Ammon's horn (tissue), 1 donor: ENCODE data around the gene DOCK9.
"Not testable (repeated sequence)": the region's sequence is repeated elsewhere in the genome, so short reads cannot be mapped to it uniquely, and the experiment has no call there.

Experiments used
- DNase-seq: peaks from one replicate; pipeline ENCODE4 v3.0.0-alpha.2; 2016; ENCODE audit warnings: low spot score

The DOCK9 gene

DNA sequence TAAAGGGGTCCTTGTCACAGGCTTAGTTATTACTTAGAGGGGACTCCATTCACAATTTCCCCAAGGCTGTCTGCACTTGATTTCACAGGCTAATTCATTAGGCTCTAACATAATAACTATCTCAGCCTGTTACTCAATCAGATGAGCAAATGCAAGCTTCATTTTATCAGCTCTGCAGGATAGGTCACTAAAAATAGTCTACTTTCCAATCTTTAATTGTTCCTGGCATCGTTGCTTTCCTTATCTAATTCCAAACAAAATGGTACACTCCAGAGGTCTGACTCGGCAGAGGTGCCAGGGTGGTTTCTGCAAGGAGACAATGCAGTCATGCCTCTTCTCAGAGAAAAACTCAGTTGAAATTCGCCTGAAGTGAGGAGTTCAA is 155.6 kb downstream of the DOCK9 start:
- no peak for DNase-seq

DNA sequence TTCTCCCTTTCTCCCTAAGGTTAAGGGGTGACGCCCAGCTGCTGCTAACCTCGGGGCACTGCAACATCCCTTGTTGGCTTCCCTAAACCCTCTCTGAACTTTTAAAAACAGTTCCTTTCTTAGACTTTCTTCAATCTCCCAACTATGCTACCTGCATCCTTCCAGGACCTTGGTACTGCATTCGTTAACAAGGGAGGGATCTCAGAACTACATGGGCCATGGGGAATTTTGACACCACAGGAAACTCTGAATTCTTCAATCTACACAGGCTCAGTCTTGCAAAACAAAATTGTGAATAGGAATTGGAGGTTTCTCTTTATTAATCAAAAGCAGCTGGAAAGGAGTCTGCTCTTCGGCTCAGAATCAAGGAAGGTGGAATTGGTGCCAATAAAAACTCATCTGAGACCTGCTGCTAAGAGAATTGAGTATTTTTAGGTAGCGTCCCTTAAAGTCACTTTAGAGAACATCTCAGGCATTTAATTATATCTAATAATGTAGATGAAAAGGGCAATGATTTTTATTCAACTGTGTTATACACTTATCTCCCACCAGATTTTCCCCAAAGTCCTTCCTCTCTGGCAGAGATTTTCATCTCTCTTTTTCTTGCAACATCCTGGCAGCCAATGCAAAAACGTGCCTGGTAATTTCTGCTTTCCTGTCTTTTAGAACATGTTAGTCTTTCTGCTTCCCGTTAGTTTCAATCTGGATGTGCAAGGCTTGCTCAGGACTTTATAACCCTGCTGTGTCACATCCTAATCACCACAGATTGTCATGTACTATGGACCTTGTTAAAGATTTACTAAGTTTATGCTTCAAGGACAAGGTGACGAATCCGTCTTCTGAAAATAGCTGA is 156.3 kb downstream of the DOCK9 start:
- DNase-seq = no peak

DNA sequence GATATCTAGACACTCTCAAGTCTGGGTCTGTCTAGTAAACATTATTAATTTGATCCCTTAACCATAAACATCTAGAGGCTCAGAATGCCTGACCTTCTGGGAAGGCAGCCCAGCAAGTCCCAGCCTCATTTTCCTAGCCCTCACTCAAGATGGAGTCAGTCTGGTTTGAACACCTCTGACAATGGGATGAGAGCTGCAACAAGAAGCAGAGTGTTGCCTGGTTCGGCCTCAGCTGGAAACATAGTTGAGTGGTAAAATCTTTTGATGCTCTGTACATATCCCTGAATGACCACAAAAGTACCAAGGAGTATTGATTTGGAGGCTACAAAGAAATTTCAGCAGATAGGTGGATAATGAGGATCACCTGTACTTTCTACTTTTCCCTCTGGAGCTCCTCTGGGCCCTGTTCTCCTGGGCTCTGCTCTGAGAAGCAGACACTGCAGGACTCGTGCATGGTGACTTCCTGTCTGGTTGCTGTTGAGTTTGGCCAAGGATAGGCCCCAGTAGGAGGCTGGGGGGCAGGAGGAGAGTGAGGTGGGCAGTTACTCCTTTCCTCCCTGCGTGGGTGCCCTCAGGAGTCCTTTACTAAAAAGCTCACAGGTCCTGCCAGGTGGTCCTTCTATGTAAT is 157.0 kb downstream of the DOCK9 start:
- no peak for DNase-seq

DNA sequence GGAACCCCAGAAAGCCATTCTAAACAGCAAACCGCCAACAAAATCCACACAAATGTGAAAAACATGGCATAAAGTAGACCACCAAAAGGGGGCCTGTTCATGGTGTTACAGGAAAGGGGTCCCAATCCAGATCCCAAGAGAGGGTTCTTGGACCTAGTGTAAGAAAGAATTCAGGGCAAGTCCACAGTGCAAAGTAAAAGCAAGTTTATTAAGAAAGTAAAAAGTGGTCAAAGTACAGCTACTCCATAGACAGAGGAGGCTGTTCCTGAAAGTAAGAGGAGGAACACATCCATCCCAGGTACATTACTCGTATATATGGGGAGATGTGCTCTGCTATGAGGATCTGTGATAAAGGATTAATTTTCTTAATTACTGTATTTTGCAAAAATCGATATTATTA is 157.6 kb downstream of the DOCK9 start:
- no peak for DNase-seq

DNA sequence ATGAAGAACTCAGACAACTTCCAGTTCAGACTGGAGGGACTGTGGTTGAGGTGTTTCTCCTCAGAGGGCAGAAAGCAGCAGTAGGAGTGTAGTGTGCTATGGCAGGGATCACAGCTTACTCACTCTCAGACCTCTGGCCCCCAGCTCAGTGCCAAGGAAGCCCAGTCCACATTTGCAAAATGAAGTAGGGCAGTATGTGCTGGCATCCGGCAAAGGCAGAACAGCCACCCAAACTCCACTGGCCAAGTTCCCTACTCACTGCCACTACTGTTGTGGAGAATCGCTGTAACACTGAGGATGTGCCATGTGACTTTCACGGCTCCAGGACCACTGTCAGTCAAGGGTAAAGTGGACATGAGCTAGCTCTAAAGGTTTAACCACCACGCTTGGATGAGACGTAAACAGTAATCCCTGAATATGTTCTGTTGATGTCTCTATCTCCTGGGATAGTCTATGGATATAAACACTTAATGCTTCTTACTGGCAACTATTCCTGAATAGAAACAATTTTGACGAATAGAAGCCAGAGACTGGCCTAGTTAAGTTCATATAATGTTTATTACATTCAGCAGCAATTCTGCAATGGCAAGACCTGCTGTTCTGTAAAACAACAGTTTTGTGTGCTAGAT is 158.4 kb downstream of the DOCK9 start:
- no peak for DNase-seq

DNA sequence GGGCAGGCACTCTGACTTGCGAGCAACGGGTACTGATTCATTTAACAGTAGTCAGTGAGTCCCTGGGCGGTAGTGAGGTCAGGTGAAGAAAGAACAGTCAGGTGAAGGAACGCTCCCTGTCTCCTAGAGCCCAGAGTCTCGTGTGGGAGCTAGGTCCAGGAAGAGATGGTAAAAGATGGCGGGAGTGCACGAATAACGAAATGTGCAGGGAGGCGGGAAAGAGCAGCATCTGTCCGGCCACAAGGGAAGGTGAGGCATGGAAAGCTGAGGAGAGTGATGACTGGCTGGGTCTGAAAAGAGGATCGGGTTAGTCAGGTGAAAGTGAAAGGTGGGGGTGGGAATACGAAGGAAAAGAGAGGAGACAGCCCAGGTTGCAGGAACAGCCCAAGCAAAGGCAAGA is 161.5 kb downstream of the DOCK9 start:
- DNase-seq = no peak

DNA sequence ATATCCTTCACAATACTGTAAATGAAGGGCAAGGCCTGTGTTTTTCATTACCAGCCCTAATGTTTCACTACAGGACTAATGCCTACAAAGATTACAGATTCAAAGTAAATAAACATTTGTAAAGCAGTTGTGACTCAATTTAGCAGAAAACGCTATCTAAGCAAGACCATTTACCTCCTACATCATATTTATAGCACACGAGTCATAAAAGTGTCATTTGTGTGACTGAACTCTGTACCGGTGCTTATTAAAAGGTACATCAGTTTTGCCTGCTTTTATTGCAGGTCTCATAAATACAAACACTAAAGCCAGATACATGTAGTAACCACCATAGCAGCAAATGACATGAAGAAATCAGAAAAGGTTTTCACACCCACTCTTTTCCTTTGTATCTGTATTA is 163.9 kb downstream of the DOCK9 start:
- DNase-seq = no peak

DNA sequence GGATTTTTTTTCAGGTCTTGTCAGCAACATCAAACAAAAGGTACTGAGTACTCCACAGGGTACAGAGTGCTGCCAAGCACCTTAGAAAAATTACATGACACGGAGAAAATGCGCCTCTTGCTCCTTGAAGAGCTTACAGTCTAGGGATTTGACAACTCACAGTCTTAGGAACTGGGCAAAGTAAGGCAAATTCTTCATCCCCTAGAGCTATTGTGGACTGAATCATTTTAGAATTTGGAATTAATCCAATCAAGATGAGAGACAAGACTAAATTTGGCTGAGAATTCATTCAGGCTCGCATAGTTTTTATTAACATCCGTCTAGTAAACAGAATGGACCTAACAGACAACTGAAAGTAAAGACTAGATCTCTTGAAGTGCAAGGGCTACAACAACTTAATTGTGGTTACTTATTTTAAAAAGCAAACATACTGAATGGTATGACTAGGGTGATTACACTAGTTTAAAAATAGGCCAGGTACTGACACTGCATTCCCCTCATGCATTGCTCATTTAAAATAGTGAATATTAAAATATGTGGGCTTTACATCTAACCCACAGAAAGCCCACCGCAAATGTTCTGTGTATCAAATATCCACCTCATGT is 165.6 kb downstream of the DOCK9 start:
- not testable (repeated sequence) for DNase-seq

DNA sequence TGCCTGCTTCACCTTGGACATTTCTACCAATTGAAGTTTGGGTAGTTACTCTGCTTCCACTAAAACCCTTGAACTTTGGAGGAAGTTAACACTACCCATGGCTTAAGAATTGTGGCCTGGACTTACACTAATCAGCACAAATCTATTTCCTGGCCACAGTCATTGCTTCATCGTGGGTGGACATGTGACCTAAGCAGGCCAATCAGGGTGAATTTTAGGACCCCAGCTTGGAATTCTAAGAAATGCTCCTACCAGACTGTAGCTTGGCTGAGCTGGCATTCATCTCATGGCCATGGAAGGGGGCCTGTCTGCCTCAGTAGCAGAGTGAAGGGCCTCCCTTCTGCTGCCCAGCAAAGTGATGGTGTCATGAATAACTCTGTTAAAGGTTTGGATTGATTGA is 167.1 kb downstream of the DOCK9 start:
- no peak for DNase-seq

DNA sequence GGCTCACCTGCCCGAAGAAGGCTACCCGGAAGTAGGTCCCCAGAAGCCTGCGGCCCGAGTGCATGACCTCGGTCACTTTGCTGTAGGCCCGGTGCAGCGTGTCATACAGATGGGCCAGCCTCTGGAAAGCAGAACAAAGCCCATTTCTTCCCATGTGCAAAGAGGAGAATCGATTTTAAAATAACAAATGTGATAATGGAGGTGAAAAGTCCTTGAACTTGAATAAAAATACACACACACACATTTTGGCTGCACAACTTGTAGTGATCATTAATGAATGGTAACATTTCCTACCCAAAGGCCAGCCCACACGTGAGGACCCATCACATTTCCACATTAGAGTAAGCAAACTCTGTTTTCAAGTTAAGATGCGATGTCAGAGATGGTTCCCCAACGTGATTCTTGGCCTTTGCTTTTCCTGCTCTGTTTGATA is 168.5 kb downstream of the DOCK9 start:
- DNase-seq = no peak

DNA sequence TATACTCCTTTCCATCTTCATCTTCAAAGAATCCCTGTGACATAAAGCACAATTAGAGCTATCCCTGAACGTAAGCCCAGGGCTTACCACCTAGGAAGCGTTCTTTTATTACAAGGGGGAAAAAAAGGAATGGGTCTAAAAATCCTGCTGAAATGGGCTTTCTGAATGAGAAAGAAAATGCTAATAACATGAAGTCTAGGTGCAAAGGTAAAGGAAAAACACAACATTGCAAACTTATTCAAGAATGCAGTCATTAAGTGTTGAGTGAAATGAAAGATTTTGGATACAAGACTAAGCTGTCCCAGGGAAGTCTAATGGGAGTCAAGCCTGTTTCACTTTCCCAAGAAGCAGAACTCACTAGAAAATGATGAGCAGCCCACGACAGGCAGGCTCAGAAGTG is 170.1 kb downstream of the DOCK9 start:
- no peak for DNase-seq

DNA sequence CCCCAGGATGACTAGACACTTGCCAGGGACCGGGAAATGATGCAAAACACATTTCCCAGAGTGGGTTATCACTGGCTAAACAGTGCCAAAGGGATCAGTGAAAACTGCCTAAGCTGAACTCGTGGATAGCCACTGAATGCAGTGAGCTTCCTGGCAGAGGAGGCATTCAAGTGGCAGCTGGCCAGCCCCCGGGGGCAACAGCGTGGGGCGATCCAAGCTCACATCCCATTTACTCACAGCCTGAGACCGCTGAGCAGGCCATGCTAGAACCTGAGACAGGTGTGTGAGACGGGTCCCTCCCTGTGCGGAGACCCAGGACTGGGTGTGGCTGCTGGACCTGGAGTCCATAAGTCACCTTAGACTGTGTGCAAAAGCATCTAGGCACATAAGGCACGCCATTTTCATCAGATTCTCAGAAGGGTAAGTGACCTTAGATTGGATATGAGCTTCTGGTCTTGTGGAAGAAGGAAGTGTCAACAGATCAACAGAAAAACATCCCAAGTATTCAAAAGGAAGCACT is 173.5 kb downstream of the DOCK9 start:
- DNase-seq = no peak

DNA sequence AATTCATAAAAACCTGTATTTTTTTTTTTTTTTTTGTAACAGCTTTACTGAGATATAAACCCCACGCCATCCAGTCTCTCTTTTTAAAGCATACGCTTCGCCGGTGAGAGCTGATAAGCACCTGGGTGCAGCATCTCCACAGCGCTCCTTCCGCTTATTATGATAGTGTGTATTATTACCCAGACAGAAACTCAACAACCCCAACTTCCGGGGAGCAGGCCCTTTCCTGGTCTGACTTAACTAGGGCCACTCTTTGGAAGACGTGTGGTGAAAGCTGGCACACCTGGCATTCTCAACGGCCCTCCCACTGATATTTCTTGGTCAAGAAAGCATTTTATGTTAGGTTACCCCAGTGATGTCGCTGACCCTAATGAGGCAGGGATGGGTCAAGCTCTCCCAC is 173.9 kb downstream of the DOCK9 start:
- DNase-seq = no peak

DNA sequence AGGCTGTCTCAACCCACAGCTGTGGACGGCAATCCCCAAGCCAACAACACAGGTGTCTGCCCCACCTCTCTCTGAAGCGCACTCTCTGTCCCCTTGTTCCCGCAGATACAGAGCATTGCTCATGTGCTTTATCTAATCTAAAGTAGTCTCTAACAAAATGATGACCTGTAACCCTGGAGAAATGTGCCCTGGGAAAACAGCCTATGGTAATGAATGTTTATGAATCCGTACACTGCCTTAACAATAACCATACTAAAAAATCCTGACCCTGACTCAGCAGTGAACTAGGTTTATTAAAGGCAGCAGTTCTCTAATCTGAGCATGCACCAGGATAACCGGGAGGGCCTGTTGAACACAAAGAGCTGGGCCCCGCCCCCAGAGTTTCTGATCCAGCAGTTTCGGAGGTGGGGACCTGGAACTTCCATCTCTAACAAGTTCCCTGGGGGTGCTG is 174.7 kb downstream of the DOCK9 start:
- DNase-seq = no peak

DNA sequence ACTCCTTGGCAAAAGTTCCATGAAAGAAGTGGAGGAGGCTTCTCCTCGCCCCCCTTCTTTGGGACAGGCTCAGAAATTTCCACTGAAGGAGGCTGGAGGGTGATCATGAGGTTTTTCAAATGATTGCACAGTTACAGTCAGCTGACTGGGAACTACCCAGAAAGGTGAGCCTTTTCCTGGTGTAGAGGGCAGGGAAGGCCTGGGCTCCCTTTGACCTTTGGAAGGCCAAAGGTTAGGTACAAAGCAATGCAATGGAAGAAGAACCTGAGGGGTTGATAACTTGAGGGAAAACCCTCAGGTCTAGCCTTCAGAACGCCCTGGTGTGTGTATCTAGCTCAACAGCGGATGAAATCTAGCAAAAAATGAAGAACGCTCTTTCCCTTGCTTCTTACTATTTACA is 175.3 kb downstream of the DOCK9 start:
- no peak for DNase-seq

DNA sequence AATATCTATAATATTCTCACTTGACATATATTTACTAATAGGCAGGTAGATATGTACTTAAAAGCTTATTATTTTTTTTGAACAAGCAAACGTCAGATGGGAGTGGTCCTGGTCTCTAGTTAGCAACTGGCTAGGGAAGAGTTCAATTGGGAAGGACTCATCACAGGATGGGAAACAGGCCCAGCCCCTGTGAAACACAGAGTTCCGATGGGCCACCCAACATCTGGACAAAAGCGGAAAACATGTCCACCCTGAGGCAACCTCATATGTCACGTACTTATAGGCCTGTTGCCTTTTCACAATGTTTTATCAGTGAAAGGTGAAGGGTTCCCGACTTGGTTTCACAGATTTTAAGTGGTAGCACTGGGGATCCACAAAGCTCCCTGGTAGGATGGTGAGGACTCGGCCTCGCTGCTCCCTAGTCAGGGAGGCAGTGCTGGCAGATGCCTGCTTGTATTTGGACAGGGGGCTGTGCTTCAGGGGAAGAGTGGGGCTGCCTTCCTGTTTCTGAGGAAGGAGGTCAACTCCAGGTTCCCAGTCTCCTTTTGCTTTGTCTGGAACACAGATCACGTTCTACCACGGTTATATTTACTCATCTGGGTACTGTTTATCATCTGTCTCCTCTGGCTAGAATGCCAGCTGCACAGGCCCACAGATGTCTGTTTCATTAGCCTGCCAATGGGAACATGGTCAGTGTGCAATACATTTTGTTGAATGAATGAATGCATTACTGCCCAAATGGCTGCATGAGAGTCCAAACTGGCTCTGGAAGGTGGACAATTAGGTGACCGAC is 176.0 kb downstream of the DOCK9 start:
- no peak for DNase-seq

DNA sequence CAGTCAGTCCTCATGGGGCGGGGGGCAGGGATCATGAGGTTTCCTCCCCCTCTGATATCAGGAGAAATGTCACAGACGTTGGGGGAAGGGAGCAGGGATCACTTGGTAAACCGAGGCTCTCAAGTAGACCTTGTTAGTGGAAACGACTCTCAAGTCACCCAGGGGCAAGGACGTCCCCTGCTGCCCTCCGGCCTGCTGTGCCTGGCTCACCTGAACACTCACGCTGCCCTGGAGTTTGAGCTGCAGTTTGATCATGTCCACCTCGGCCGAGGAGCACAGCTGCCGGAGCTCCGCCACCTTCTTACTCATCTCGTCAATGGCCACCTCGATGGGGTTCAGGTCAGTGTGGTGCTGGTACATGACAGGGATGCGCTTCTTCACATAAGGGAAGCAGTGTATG is 177.8 kb downstream of the DOCK9 start:
- no peak for DNase-seq

DNA sequence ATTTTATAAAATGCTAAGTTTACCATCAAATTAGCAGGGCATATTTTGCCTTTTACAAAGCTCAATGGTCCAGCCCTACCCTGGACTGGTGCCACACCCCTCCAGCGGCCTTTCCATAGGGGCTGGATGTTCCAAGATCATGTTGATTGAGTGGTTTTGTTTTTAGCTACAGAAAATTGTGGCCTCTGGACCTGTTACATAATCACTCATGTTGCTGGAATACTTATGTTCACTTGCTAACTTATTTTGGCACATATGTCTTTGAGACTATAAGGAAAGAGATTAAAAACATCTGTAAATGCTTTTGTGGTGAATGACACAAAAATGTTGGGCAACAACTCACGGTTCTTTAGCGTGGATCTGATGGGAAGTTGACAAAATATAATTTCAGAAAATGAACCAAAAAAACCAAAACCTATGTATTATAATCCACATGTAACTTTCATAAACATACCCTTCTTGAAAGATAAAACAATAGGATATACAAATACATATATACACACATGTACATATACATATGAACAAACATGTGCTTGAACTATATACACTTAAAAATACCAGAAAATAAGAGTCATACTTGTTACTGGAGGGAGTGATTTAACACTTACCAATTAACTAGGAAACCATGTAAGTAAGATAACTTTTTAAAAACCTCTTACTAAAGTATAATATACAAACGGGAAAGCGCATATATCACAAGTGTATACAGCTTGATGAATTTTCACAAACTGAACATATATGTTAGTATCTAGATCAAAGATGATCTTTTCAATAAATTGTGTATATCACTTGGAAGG is 178.8 kb downstream of the DOCK9 start:
- no peak for DNase-seq

DNA sequence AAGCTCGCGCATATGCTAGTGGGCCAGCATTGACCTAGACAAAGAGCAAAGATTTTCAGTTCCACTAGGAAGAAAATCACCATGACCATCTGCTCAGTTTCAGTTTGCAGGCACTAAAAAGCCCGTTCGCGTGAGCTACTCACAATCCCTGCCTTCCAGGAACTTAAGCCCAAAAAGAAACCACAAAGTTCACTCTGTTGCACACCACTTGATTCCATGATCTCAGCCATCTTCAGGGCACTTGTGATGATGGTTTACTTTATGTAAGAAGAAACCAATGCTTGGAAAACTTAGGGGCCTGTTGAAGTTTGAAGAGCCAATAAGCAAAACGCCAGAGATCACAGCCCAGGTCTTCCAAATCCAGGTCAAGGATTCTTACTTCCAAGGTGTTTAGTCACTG is 180.4 kb downstream of the DOCK9 start:
- no peak for DNase-seq

DNA sequence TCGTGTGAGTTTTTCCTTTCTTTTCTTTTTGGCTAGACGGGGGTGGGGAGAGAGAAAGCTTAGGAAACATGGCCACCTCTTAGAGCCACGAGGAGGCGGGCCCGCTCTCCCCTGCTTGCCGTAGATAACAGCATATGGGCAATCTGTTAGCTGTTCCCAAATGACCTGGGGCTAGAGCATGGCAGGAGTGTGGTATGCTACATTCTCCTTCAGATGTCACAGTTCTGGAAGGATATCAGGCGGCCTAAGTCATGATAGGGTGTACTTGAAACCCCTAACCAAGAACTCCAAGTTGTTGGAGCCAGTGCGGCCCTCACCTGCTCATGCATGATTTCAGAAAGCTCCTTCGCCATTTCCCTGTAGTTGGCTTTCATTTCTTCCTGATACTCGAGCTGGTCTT is 181.1 kb downstream of the DOCK9 start:
- no peak for DNase-seq

DNA sequence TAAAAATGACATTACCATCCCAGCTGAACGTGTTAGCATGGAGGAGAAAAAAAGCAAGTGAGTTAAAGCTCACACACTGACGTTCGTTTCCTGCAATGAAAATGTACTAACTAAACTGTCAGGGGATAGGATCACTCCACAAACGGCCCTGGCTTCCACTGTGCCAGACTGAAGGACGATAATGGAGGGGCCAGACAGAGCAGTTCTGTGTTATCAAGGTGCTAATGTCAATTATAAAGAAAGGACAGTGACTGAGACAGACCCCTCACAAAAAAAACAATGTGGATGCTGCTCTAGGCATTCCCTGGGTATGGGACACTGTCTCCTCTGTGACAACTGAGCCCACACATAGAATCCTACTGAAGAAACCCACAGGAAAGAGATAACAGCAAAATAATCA is 181.7 kb downstream of the DOCK9 start:
- no peak for DNase-seq
